Smooth muscle cell (in vitro differentiated cells): ENCODE data around the gene NCOA3. TPM values are rescaled to one million over a fixed set of nuclear protein-coding genes. Genes with fewer than 3 reads are reported as not detected.
A peak's percentile ranks its signal among the peaks of the same experiment; 100 is the strongest.

Experiments used
- DNase-seq: peaks from one replicate; lab custom pipeline; 2025; ENCODE audit not compliant: unreplicated experiment; lab: John Stamatoyannopoulos, UW
- H2AFZ ChIP-seq: fragments of 200-600 bp; sonication (generic); 2 replicates; pipeline ENCODE4 v1.6.0; 2016; ENCODE audit warnings: antibody characterized with exemption, low read depth, mild to moderate bottlenecking
- H3F3A ChIP-seq: fragments of 200-600 bp; sonication (generic); 2 replicates; pipeline ENCODE4 v1.6.0; 2017; ENCODE audit warnings: antibody characterized with exemption, low read depth
- H3K27ac ChIP-seq: fragments of 200-600 bp; sonication (generic); 2 replicates; pipeline ENCODE4 v1.5.1; 2016; ENCODE audit warnings: low read depth, mild to moderate bottlenecking
- H3K27me3 ChIP-seq: fragments of 200-600 bp; sonication (generic); 2 replicates; pipeline ENCODE4 v1.6.1; 2016; ENCODE audit warnings: low read depth, mild to moderate bottlenecking
- H3K36me3 ChIP-seq: fragments of 200-600 bp; sonication (generic); 2 replicates; pipeline ENCODE4 v1.5.1; 2016; ENCODE audit warnings: low read depth
- H3K4me1 ChIP-seq: fragments of 200-600 bp; sonication (generic); 2 replicates; pipeline ENCODE4 v1.5.1; 2016; ENCODE audit warnings: low read depth
- H3K4me2 ChIP-seq: fragments of 200-600 bp; sonication (generic); 2 replicates; pipeline ENCODE4 v1.6.0; 2016; ENCODE audit warnings: mild to moderate bottlenecking
- H3K4me3 ChIP-seq: fragments of 200-600 bp; sonication (generic); 2 replicates; pipeline ENCODE4 v1.5.1; 2016; ENCODE audit warnings: mild to moderate bottlenecking
- H3K79me2 ChIP-seq: fragments of 200-600 bp; sonication (generic); 2 replicates; pipeline ENCODE4 v1.6.0; 2016; ENCODE audit warnings: low read depth, mild to moderate bottlenecking
- H3K9ac ChIP-seq: fragments of 200-600 bp; sonication (generic); 2 replicates; pipeline ENCODE4 v1.6.0; 2016; ENCODE audit warnings: low read depth
- H3K9me3 ChIP-seq: fragments of 200-600 bp; sonication (generic); replicated peaks from 2 replicates; pipeline ENCODE4 v1.5.1; 2016; ENCODE audit warnings: low read depth
- H4K20me1 ChIP-seq: fragments of 200-600 bp; sonication (generic); 2 replicates; pipeline ENCODE4 v1.6.0; 2016; ENCODE audit warnings: low read depth
- whole genome bisulfite sequencing: methylation state at CpG from one replicate; pipeline ENCODE4 v1.1.7; 2016; ENCODE audit warnings: low lambda C conversion rate; 5-methylcytosine and 5-hydroxymethylcytosine counted together
- polyA plus RNA-seq: library from polyadenylated mRNA; unstranded; fragments of >200 nt; fragmentation: Nextera tagmentation; extraction: Ambion mirVana; gene quantifications from 2 replicates; pipeline ENCODE4 v1.2.1, GENCODE V29; 2016
- total RNA-seq: library from RNA; depleted of rRNA; stranded (reverse); fragments of >200 nt; gene quantifications from 2 replicates; pipeline ENCODE4 v1.2.3, GENCODE V29; 2014
- TF ChIP-seq, protein P1 (sequence below): fragments of 200-600 bp; sonication (generic); IDR thresholded peaks from 2 replicates; pipeline ENCODE4 v1.5.1; 2017; ENCODE audit warnings: borderline replicate concordance, mild to moderate bottlenecking, antibody characterized with exemption; ENCODE audit not compliant: insufficient read depth, poor library complexity, severe bottlenecking

Gene NCOA3
- total and polyA plus RNA-seq, 2 experiments from 2014 or later, result 6.0 to 28.4 TPM

DNA sequence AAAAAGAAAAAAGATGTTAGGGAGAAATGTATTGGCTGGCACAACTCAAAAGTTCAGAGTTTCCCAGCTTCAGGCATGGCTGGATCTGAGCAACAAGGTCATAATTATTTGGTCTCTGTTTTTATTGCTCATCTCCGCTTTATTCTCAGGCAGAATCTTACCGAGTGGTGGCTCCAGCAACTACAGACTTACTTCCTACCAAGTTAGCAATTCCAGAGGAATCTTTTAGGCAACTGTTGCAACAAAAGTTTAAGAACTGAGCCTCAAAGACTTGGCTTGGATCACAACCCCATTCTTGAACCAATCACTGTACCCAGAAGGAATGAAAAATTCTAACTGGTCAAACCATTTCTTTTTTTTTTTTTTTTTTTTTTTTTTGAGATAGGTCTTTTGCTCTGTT lies 35.5 kb upstream of the NCOA3 start:
- WGBS, result 88% methylated on average over 2 of the region's 2 CpGs
- no peaks in the 10 kb centered on the region for H3K79me2 ChIP-seq
- no peak overlapping the region for H2AFZ ChIP-seq
- H3K27me3 ChIP-seq, result no peaks in the 10 kb centered on the region
- no peaks in the 10 kb centered on the region for H3K36me3 ChIP-seq
- TF ChIP-seq, protein P1, sequence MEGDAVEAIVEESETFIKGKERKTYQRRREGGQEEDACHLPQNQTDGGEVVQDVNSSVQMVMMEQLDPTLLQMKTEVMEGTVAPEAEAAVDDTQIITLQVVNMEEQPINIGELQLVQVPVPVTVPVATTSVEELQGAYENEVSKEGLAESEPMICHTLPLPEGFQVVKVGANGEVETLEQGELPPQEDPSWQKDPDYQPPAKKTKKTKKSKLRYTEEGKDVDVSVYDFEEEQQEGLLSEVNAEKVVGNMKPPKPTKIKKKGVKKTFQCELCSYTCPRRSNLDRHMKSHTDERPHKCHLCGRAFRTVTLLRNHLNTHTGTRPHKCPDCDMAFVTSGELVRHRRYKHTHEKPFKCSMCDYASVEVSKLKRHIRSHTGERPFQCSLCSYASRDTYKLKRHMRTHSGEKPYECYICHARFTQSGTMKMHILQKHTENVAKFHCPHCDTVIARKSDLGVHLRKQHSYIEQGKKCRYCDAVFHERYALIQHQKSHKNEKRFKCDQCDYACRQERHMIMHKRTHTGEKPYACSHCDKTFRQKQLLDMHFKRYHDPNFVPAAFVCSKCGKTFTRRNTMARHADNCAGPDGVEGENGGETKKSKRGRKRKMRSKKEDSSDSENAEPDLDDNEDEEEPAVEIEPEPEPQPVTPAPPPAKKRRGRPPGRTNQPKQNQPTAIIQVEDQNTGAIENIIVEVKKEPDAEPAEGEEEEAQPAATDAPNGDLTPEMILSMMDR, result no peak
- H3K9me3 ChIP-seq, result no peaks in the 10 kb centered on the region
- no peak overlapping the region for H3K4me2 ChIP-seq
- H4K20me1 ChIP-seq, result no peaks in the 10 kb centered on the region
- no peak overlapping the region for H3K9ac ChIP-seq
- no peak overlapping the region for H3K27ac ChIP-seq
- DNase-seq, result no peak
- no peak overlapping the region for H3K4me3 ChIP-seq
- no peaks in the 10 kb centered on the region for H3F3A ChIP-seq
- H3K4me1 ChIP-seq, result no peaks in the 10 kb centered on the region

DNA sequence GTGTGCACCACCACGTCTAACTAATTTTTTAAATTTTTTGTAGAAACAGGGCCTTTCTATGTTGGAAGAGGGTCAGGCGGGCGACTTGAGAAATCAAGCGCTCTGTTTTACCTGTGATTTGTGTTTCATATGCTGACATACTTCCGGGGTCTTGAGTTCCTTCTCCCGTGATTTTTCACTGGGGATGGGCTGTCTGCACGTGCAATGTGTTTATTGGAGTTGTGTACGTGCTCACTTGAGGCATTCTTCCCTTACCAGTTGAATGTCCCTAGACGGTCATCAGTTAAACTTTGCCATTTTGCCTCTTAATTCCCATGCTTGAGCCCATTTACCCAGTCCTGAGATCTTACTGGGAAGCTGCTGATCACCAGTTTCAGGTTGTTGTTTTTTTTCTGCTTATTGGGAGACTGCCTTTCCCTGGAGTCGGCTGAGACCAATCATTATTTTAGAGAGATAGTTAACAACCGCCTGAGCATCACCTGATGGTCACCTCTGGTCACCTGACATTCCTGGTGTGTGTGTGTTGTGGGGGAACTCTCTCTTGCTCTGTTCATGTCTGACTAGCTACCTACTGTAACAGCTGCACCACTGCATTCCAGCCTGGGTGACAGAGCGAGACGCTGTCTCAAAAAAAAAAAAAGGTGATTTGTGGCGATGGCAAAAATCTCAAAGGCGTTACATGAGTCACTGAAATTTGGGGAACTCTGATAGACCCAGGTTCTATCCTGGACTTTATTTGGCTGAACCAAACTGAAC lies 34.8 kb upstream of the NCOA3 start:
- TF ChIP-seq, protein P1, result no peak

DNA sequence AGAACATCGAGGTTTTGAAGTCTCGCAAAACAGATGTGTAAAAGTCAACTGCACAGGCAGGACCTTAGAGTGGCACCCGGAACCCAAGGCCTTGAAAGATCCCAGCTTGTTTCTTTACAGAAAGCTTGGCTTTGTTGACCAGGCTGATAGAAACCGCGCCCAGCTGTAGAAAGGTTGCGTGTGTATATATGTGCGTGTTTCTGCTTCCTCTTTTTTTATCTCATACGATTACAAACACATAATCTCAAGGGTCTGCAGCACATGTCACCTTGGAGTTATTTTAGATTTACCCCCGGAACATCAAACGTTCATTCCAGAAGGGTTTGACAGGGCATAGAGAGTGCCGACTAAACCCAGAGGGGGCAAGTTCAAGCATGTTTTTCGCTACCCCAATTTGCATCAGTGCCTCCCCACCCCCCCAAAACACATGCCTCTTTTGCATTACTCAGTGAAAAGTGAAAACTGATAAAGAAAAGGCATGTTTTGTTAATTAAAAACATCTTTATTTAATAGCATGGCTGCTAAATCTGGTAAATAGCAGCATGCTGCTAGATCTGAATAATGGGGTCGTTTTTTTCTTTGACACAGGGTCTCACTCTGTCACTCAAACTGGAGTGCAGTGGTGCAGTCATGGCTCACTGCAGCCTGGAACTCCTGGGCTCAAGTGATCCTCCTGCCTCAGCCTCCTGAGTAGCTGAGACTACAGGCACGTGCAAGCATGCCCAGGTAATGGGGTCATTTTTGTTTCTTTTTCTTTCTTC lies 33.2 kb upstream of the NCOA3 start:
- H2AFZ ChIP-seq, result no peak overlapping the region
- WGBS, result 81% methylated on average over 14 of the region's 14 CpGs
- no peak overlapping the region for H3K27ac ChIP-seq
- H3K36me3 ChIP-seq, result no peaks in the 10 kb centered on the region
- H3K27me3 ChIP-seq, result no peaks in the 10 kb centered on the region
- no peaks in the 10 kb centered on the region for H3F3A ChIP-seq
- no peaks in the 10 kb centered on the region for H3K4me1 ChIP-seq
- H3K4me2 ChIP-seq, result no peak overlapping the region
- no peaks in the 10 kb centered on the region for H4K20me1 ChIP-seq
- DNase-seq, result no peak
- no peaks in the 10 kb centered on the region for H3K79me2 ChIP-seq
- H3K9me3 ChIP-seq, result no peaks in the 10 kb centered on the region
- H3K4me3 ChIP-seq, result no peak overlapping the region
- H3K9ac ChIP-seq, result no peak overlapping the region
- TF ChIP-seq, protein P1, result no peak

More for the DNA sequence above, 34.8 kb upstream of the NCOA3 start:
- Histone ChIP-seq H3K36me3 (no peaks in the 10 kb centered on the region), H3K4me1 (no peaks in the 10 kb centered on the region), H3K9me3 (no peaks in the 10 kb centered on the region), H3K4me3 (no peak overlapping the region), H2AFZ (no peak overlapping the region), H3K27ac (peak overlapping the region; percentile 62), H3K9ac (no peak overlapping the region), H4K20me1 (no peaks in the 10 kb centered on the region), H3F3A (no peaks in the 10 kb centered on the region), H3K27me3 (no peaks in the 10 kb centered on the region), H3K4me2 (peak overlapping the region; percentile 30), H3K79me2 (no peaks in the 10 kb centered on the region)
- WGBS, result 84% methylated on average over 15 of the region's 15 CpGs
- no peak for DNase-seq
